SK-N-SH treated with all-trans-retinoic acid at 6 μM for 48 hours (cell line): ENCODE measurements around the gene FGD5.

Source experiments
- CREB5 ChIP-seq: fragments of 250-450 bp; sonication (Bioruptor Pico); IDR thresholded peaks from 2 replicates; pipeline ENCODE4 v1.5.1; 2020; ENCODE audit warnings: low read depth, mild to moderate bottlenecking, moderate library complexity
- ESRRG ChIP-seq: fragments of 250-450 bp; sonication (Bioruptor Pico); IDR thresholded peaks from 2 replicates; pipeline ENCODE4 v1.6.1; 2021; ENCODE audit warnings: mild to moderate bottlenecking
- SNAI2 ChIP-seq: fragments of 250-450 bp; sonication (Bioruptor Pico); IDR thresholded peaks from 2 replicates; pipeline ENCODE4 v1.5.0; 2020; ENCODE audit warnings: mild to moderate bottlenecking, moderate library complexity

- TF ChIP-seq ESRRG (no peak), CREB5 (CRISPR knock-in tag) (no peak), SNAI2 (CRISPR knock-in tag) (no peak)
Observed at GRCh38 chr3:14980689-14981088, 161.9 kb downstream of the FGD5 start.
